A549 (cell line): ENCODE data around the gene PRKAG2.

Experiments
- CEBPB ChIP-seq, 2 experiments: fragments of >200 bp in 1 of 2; sonication (Bioruptor Twin) in 1 of 2; formaldehyde crosslinking in 1 of 2; IDR thresholded peaks; 2 replicates each; pipeline ENCODE4 v1.6.1; 2012 to 2016
- CHD4 ChIP-seq: fragments of 200-600 bp; sonication (generic); IDR thresholded peaks from 2 replicates; pipeline ENCODE4 v1.6.1; 2016; ENCODE audit warnings: antibody characterized with exemption, mild to moderate bottlenecking, borderline replicate concordance
- POLR2A ChIP-seq: IDR thresholded peaks from 2 replicates; pipeline ENCODE4 v1.6.1; 2012; ENCODE audit warnings: mild to moderate bottlenecking, low read length
- POLR2AphosphoS2 ChIP-seq: conservative IDR thresholded peaks from 2 replicates; pipeline ENCODE4 v1.6.1; 2012; ENCODE audit warnings: low read length, improper control_type of control experiment, inconsistent platforms
- ZFP36 ChIP-seq: fragments of 450-650 bp; IDR thresholded peaks from 2 replicates; pipeline ENCODE4 v1.6.1; 2014; ENCODE audit warnings: borderline replicate concordance; ENCODE audit not compliant: partially characterized antibody
- TF ChIP-seq, protein P1 (sequence below): fragments of >200 bp; sonication (Bioruptor Twin); formaldehyde crosslinking; IDR thresholded peaks from 3 replicates; pipeline ENCODE4 v1.5.1; 2016
- TF ChIP-seq, protein P2 (sequence below): fragments of 250-450 bp; sonication (Bioruptor Pico); IDR thresholded peaks from 2 replicates; pipeline ENCODE4 v1.5.0; 2021; ENCODE audit warnings: mild to moderate bottlenecking, moderate library complexity, borderline replicate concordance
- TF ChIP-seq, protein P3 (sequence below): fragments of 200-600 bp; sonication (generic); IDR thresholded peaks from 2 replicates; pipeline ENCODE4 v1.6.1; 2016; ENCODE audit warnings: antibody characterized with exemption, mild to moderate bottlenecking, moderate library complexity

DNA sequence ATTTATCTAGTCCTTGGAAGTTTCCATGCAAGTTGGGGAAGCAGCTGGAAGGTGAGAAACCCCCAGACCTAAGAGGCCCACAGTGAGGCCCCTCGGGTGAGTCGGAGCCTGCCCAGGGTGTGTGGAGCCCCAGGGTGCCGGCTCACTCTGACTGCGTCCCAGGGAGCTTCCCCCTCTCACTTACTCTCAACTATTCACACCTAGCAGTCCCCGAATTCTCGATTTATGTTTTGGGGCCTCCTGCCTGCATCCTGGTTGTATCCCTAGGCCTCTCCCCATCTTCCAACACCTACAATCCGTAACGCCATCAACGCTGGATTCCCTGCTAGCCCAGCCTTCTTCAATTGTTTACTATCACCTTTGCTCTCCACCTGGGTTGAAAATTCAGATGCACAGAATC is 63.9 kb downstream of the PRKAG2 start:
- TF ChIP-seq, protein P1, sequence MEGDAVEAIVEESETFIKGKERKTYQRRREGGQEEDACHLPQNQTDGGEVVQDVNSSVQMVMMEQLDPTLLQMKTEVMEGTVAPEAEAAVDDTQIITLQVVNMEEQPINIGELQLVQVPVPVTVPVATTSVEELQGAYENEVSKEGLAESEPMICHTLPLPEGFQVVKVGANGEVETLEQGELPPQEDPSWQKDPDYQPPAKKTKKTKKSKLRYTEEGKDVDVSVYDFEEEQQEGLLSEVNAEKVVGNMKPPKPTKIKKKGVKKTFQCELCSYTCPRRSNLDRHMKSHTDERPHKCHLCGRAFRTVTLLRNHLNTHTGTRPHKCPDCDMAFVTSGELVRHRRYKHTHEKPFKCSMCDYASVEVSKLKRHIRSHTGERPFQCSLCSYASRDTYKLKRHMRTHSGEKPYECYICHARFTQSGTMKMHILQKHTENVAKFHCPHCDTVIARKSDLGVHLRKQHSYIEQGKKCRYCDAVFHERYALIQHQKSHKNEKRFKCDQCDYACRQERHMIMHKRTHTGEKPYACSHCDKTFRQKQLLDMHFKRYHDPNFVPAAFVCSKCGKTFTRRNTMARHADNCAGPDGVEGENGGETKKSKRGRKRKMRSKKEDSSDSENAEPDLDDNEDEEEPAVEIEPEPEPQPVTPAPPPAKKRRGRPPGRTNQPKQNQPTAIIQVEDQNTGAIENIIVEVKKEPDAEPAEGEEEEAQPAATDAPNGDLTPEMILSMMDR: no peak
- TF ChIP-seq POLR2A (no peak), CHD4 (no peak), CEBPB (IDR thresholded peaks at IDR 0.05) (no peak), ZFP36 (no peak), POLR2AphosphoS2 (no peak)
- TF ChIP-seq, protein P2, sequence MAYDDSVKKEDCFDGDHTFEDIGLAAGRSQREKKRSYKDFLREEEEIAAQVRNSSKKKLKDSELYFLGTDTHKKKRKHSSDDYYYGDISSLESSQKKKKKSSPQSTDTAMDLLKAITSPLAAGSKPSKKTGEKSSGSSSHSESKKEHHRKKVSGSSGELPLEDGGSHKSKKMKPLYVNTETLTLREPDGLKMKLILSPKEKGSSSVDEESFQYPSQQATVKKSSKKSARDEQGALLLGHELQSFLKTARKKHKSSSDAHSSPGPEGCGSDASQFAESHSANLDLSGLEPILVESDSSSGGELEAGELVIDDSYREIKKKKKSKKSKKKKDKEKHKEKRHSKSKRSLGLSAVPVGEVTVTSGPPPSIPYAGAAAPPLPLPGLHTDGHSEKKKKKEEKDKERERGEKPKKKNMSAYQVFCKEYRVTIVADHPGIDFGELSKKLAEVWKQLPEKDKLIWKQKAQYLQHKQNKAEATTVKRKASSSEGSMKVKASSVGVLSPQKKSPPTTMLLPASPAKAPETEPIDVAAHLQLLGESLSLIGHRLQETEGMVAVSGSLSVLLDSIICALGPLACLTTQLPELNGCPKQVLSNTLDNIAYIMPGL (CRISPR knock-in tag): no peak
- TF ChIP-seq, protein P3, sequence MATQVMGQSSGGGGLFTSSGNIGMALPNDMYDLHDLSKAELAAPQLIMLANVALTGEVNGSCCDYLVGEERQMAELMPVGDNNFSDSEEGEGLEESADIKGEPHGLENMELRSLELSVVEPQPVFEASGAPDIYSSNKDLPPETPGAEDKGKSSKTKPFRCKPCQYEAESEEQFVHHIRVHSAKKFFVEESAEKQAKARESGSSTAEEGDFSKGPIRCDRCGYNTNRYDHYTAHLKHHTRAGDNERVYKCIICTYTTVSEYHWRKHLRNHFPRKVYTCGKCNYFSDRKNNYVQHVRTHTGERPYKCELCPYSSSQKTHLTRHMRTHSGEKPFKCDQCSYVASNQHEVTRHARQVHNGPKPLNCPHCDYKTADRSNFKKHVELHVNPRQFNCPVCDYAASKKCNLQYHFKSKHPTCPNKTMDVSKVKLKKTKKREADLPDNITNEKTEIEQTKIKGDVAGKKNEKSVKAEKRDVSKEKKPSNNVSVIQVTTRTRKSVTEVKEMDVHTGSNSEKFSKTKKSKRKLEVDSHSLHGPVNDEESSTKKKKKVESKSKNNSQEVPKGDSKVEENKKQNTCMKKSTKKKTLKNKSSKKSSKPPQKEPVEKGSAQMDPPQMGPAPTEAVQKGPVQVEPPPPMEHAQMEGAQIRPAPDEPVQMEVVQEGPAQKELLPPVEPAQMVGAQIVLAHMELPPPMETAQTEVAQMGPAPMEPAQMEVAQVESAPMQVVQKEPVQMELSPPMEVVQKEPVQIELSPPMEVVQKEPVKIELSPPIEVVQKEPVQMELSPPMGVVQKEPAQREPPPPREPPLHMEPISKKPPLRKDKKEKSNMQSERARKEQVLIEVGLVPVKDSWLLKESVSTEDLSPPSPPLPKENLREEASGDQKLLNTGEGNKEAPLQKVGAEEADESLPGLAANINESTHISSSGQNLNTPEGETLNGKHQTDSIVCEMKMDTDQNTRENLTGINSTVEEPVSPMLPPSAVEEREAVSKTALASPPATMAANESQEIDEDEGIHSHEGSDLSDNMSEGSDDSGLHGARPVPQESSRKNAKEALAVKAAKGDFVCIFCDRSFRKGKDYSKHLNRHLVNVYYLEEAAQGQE: no peak
